IMR-90 (cell line): Measurements from ENCODE around the gene DHRS3. TPM values are rescaled to one million over a fixed set of nuclear protein-coding genes. Genes with fewer than 3 reads are reported as not detected.

ENCODE experiments used
- ATAC-seq: fragments of 200-7000 bp; cut with Tn5 transposase; 2 replicates; pipeline ENCODE4 v1.9.1; 2020; ENCODE audit warnings: low read depth, mild to moderate bottlenecking, moderate library complexity
- BruUV-seq: library from RNA; stranded (reverse); fragments of 400-500 nt; replicated peaks from 2 replicates; lab custom pipeline; 2021; lab: Mats Ljungman, UMichigan
- CTCF ChIA-PET: fragments of 300-600 bp; formaldehyde crosslinking; extraction: SDS; loops from one replicate; lab custom pipeline; 2021; ENCODE audit warnings: antibody characterized with exemption; lab: Yijun Ruan, JAX
- POLR2A ChIA-PET: fragments of 300-600 bp; sonication (Branson Sonifier 250); formaldehyde crosslinking; loops from one replicate; lab custom pipeline; 2022; ENCODE audit warnings: antibody characterized with exemption; ENCODE audit not compliant: unreplicated experiment; lab: Charles Lee
- DNase-seq: peaks from one replicate; pipeline ENCODE4 v3.0.0; 2013
- H2AFZ ChIP-seq: replicated peaks from 2 replicates; pipeline ENCODE3; 2013; ENCODE audit warnings: low read length, mild to moderate bottlenecking; ENCODE audit not compliant: poor library complexity
- H2AK5ac ChIP-seq: 2 replicates; pipeline ENCODE4 v1.6.1; 2013; ENCODE audit warnings: low read depth, low read length, inconsistent platforms
- H2AK9ac ChIP-seq: replicated peaks from 2 replicates; pipeline ENCODE3; 2013; ENCODE audit warnings: mild to moderate bottlenecking, low read depth, low read length, moderate library complexity; ENCODE audit not compliant: poor library complexity
- H2BK120ac ChIP-seq: 2 replicates; pipeline ENCODE4 v1.6.1; 2013; ENCODE audit warnings: low read depth, low read length, inconsistent platforms
- H2BK15ac ChIP-seq: 3 replicates; pipeline ENCODE4 v1.6.1; 2013; ENCODE audit warnings: low read depth, low read length, inconsistent platforms
- H2BK20ac ChIP-seq: 2 replicates; pipeline ENCODE4 v1.6.1; 2013; ENCODE audit warnings: low read depth, mild to moderate bottlenecking, inconsistent platforms, low read length, moderate library complexity
- H2BK5ac ChIP-seq: 2 replicates; pipeline ENCODE4 v1.6.1; 2013; ENCODE audit warnings: mild to moderate bottlenecking, low read depth, low read length, inconsistent platforms; ENCODE audit not compliant: poor library complexity, severe bottlenecking
- H3K14ac ChIP-seq: replicated peaks from 2 replicates; pipeline ENCODE4 v1.6.1; 2013; ENCODE audit warnings: low read depth, low read length, inconsistent platforms
- H3K18ac ChIP-seq: 2 replicates; pipeline ENCODE4 v1.6.1; 2013; ENCODE audit warnings: low read depth, low read length, control low read depth
- H3K23ac ChIP-seq: 2 replicates; pipeline ENCODE4 v1.6.1; 2013; ENCODE audit warnings: low read depth, low read length, inconsistent platforms
- H3K27ac ChIP-seq: 2 replicates; pipeline ENCODE4 v1.5.1; 2013; ENCODE audit warnings: mild to moderate bottlenecking, control low read depth, low read length; ENCODE audit not compliant: insufficient read depth
- H3K27me3 ChIP-seq: 2 replicates; pipeline ENCODE4 v1.6.1; 2013; ENCODE audit warnings: low read length; ENCODE audit not compliant: control insufficient read depth, insufficient read depth
- H3K36me3 ChIP-seq: 2 replicates; pipeline ENCODE4 v1.6.1; 2013; ENCODE audit warnings: low read length, mixed read lengths; ENCODE audit not compliant: control insufficient read depth, insufficient read depth
- H3K4ac ChIP-seq: 2 replicates; pipeline ENCODE4 v1.6.1; 2013; ENCODE audit warnings: low read depth, low read length, inconsistent platforms
- H3K4me1 ChIP-seq: 2 replicates; pipeline ENCODE4 v1.6.1; 2013; ENCODE audit warnings: low read length, mixed read lengths; ENCODE audit not compliant: control insufficient read depth, insufficient read depth
- H3K4me2 ChIP-seq: 2 replicates; pipeline ENCODE4 v1.6.1; 2013; ENCODE audit warnings: low read depth, mild to moderate bottlenecking, control low read depth, low read length, moderate library complexity
- H3K4me3 ChIP-seq: 2 replicates; pipeline ENCODE4 v1.5.1; 2013; ENCODE audit warnings: low read depth, mild to moderate bottlenecking, control low read depth, low read length, moderate library complexity; ENCODE audit not compliant: insufficient read depth
- H3K56ac ChIP-seq: 2 replicates; pipeline ENCODE4 v1.6.1; 2013; ENCODE audit warnings: low read length, inconsistent platforms; ENCODE audit not compliant: insufficient read depth; ENCODE audit errors: extremely low read depth
- H3K79me1 ChIP-seq, 2 experiments: 2 replicates each; pipeline ENCODE4 v1.6.1; 2013; ENCODE audit warnings: low read length in 2 of 2, inconsistent platforms in 1 of 2, low read depth in 1 of 2
- H3K9ac ChIP-seq: 2 replicates; pipeline ENCODE4 v1.6.1; 2013; ENCODE audit warnings: low read depth, low read length, control low read depth
- H3K9me1 ChIP-seq: 2 replicates; pipeline ENCODE4 v1.6.1; 2013; ENCODE audit warnings: low read length, inconsistent platforms; ENCODE audit not compliant: insufficient read depth
- H3K9me3 ChIP-seq: 2 replicates; pipeline ENCODE4 v1.6.1; 2013; ENCODE audit warnings: low read length; ENCODE audit not compliant: control insufficient read depth, insufficient read depth
- H4K20me1 ChIP-seq: 2 replicates; pipeline ENCODE4 v1.6.1; 2013; ENCODE audit warnings: low read length, inconsistent platforms; ENCODE audit not compliant: insufficient read depth
- H4K5ac ChIP-seq: 2 replicates; pipeline ENCODE4 v1.6.1; 2013; ENCODE audit warnings: mild to moderate bottlenecking, low read depth, low read length, control low read depth
- H4K8ac ChIP-seq, 2 experiments: 2 replicates each; pipeline ENCODE4 v1.6.1; 2013; ENCODE audit warnings: low read depth in 2 of 2, low read length in 2 of 2, control low read depth in 1 of 2, inconsistent platforms in 1 of 2
- H4K91ac ChIP-seq: 2 replicates; pipeline ENCODE4 v1.6.1; 2013; ENCODE audit warnings: low read depth, low read length, inconsistent platforms; ENCODE audit not compliant: insufficient read depth
- BHLHE40 ChIP-seq: fragments of 150-350 bp; IDR thresholded peaks from 2 replicates; pipeline ENCODE4 v1.6.1; 2016; ENCODE audit warnings: mild to moderate bottlenecking, low read depth, low read length
- CEBPB ChIP-seq: IDR thresholded peaks from 2 replicates; pipeline ENCODE4 v1.6.1; 2012; ENCODE audit warnings: low read depth, low read length, improper control_type of control experiment
- CHD1 ChIP-seq: IDR thresholded peaks from 2 replicates; pipeline ENCODE4 v1.6.1; 2012; ENCODE audit warnings: low read depth, low read length, improper control_type of control experiment
- CTCF ChIP-seq: conservative IDR thresholded peaks from 2 replicates; pipeline ENCODE4 v1.5.1; 2012; ENCODE audit warnings: mild to moderate bottlenecking, low read depth, low read length, improper control_type of control experiment
- ELK1 ChIP-seq: fragments of 150-350 bp; IDR thresholded peaks from 2 replicates; pipeline ENCODE4 v1.6.1; 2016; ENCODE audit warnings: low read depth, mild to moderate bottlenecking, low read length, moderate library complexity, borderline replicate concordance
- MAFK ChIP-seq: IDR thresholded peaks from 2 replicates; pipeline ENCODE4 v1.6.1; 2012; ENCODE audit warnings: low read depth, low read length, improper control_type of control experiment
- MAZ ChIP-seq: IDR thresholded peaks from 2 replicates; pipeline ENCODE4 v1.6.1; 2012; ENCODE audit warnings: low read depth, mild to moderate bottlenecking, low read length, improper control_type of control experiment, moderate library complexity, borderline replicate concordance
- NFE2L2 ChIP-seq: fragments of 150-350 bp; IDR thresholded peaks from 2 replicates; pipeline ENCODE4 v1.6.1; 2016; ENCODE audit warnings: low read depth, mild to moderate bottlenecking, low read length
- POLR2A ChIP-seq: IDR thresholded peaks from 2 replicates; pipeline ENCODE4 v1.6.1; 2012; ENCODE audit warnings: mild to moderate bottlenecking, low read depth, low read length
- RAD21 ChIP-seq: IDR thresholded peaks from 2 replicates; pipeline ENCODE4 v1.6.1; 2012; ENCODE audit warnings: low read length, improper control_type of control experiment
- RCOR1 ChIP-seq: IDR thresholded peaks from 2 replicates; pipeline ENCODE4 v1.6.1; 2012; ENCODE audit warnings: mild to moderate bottlenecking, low read length, improper control_type of control experiment; ENCODE audit not compliant: insufficient replicate concordance
- WGBS, 2 experiments: methylation state at CpG; one replicate each; pipeline versions ENCODE4 v1.1.5 to v1.1.7; 2013; ENCODE audit warnings: missing lambda C conversion rate in 2 of 2; ENCODE audit not compliant: insufficient read length in 1 of 2; ENCODE audit errors: extremely low coverage in 2 of 2; 5-methylcytosine and 5-hydroxymethylcytosine counted together
- dilution Hi-C: fragments of 300-500 bp; cut with HindIII; formaldehyde crosslinking; loops from one replicate; pipeline ENCODE4 v1.14.3; 2018; ENCODE audit warnings: low sequenced_read_pairs; ENCODE audit not compliant: unreplicated experiment
- in situ Hi-C: fragments of 300-500 bp; cut with MboI; formaldehyde crosslinking; loops from 3 replicates; pipeline ENCODE4 v1.14.3; 2019; ENCODE audit warnings: low sequenced_read_pairs, inconsistent platforms, mixed read lengths
- intact Hi-C: fragments of 100-400 bp; cut with micrococcal nuclease; formaldehyde crosslinking; loops from 2 replicates; pipeline ENCODE4 v1.10.0; 2022
- polyA plus RNA-seq, 3 experiments: library from polyadenylated mRNA; depleted of rRNA; stranded (reverse); fragments of >200 nt; gene quantifications; 2 replicates each; pipeline ENCODE4 v1.2.3, GENCODE V29; 2012; ENCODE audit warnings: low replicate concordance in 1 of 3
- total RNA-seq: library from RNA; depleted of rRNA; stranded (reverse); fragments of >200 nt; gene quantifications from 2 replicates; pipeline ENCODE4 v1.2.3, GENCODE V29; 2012

The DHRS3 gene
- total and polyA plus RNA-seq, 2 of the 4 experiments (the other 2 are of a cell fraction) = 11.2 to 14.5 TPM

- H2AK5ac ChIP-seq = peak overlapping the region; percentile 28; the same call in 1 of the 2 replicates
- no peak for DNase-seq
- no peak overlapping the region for H2AFZ ChIP-seq
- H2AK9ac ChIP-seq = no peak overlapping the region
- H2BK120ac ChIP-seq = no peak overlapping the region
- peak overlapping the region; percentile 54 for H2BK5ac ChIP-seq
- no peak overlapping the region for H3K23ac ChIP-seq
- BruUV-seq = no TSS peak
- ATAC-seq = no peak
- in situ Hi-C loops = no loop called here
- 90 to 100% methylated on average over 2 to 4 of the region's 4 CpGs for WGBS, 2 experiments
- H3K18ac ChIP-seq = no peak overlapping the region
- no peak overlapping the region for H4K5ac ChIP-seq
- H3K4me2 ChIP-seq = no peak overlapping the region
- no peak overlapping the region for H4K91ac ChIP-seq
- H3K4me1 ChIP-seq = peaks cover 3% of the 10 kb centered on the region; the same call in 1 of the 2 replicates
- H4K8ac ChIP-seq = no peak overlapping the region
- no peak overlapping the region for H3K56ac ChIP-seq
- no peak overlapping the region for H3K4ac ChIP-seq
- peaks cover 0 to 9% of the 10 kb centered on the region in 2 experiments; a peak in 1 of 4 replicates for H3K79me1 ChIP-seq
- CTCF ChIA-PET = interaction anchor here (1.2 kb wide), 1 partner anchor 9 kb away, joined by 3 read pairs; no protein-coding TSS in a partner anchor
- TF ChIP-seq BHLHE40 (no peak), CTCF (no peak), NFE2L2 (no peak), RAD21 (no peak), CEBPB (no peak), POLR2A (no peak), MAFK (no peak), RCOR1 (no peak), ELK1 (no peak), MAZ (no peak), CHD1 (no peak)
- H3K14ac ChIP-seq = no peak overlapping the region
- intact Hi-C loops = no loop called here
- no peak overlapping the region for H3K27ac ChIP-seq
- dilution Hi-C loops = no loop called here
- no peaks in the 10 kb centered on the region for H3K9me3 ChIP-seq
- no peak overlapping the region for H2BK20ac ChIP-seq
- no peak overlapping the region for H2BK15ac ChIP-seq
- no peaks in the 10 kb centered on the region for H3K27me3 ChIP-seq
- H3K9me1 ChIP-seq = peaks cover 8% of the 10 kb centered on the region; the same call in 1 of the 2 replicates
- no peak overlapping the region for H3K4me3 ChIP-seq
- POLR2A ChIA-PET = no interaction called here
- peaks cover 5% of the 10 kb centered on the region; the same call in 1 of the 2 replicates for H4K20me1 ChIP-seq
- H3K9ac ChIP-seq = no peak overlapping the region
- peaks cover 28% of the 10 kb centered on the region for H3K36me3 ChIP-seq
Measured at GRCh38 chr1:12582649-12583048, 35.4 kb downstream of the DHRS3 start.
